Endothelial cell (in vitro differentiated cells): ENCODE measurements around the gene PARD3. TPM values are rescaled to one million over a fixed set of nuclear protein-coding genes. Genes with fewer than 3 reads are reported as not detected.

Source experiments
- DNase-seq: peaks from one replicate; pipeline ENCODE4 v3.0.0; 2021; ENCODE audit warnings: low spot score
- H3K27ac Mint-ChIP-seq: one replicate; pipeline ENCODE4 v1.8.0; 2021; ENCODE audit warnings: mixed read lengths, inconsistent platforms; ENCODE audit not compliant: unreplicated experiment
- H3K27me3 Mint-ChIP-seq: one replicate; pipeline ENCODE4 v1.8.0; 2021; ENCODE audit warnings: mild to moderate bottlenecking, moderate library complexity, mixed read lengths, inconsistent platforms; ENCODE audit not compliant: unreplicated experiment
- H3K36me3 Mint-ChIP-seq: one replicate; pipeline ENCODE4 v1.8.0; 2021; ENCODE audit warnings: mild to moderate bottlenecking, low read depth, mixed read lengths, inconsistent platforms; ENCODE audit not compliant: unreplicated experiment
- H3K4me1 Mint-ChIP-seq: one replicate; pipeline ENCODE4 v1.8.0; 2021; ENCODE audit warnings: mild to moderate bottlenecking, mixed read lengths, inconsistent platforms; ENCODE audit not compliant: unreplicated experiment
- H3K4me3 Mint-ChIP-seq: one replicate; pipeline ENCODE4 v1.8.0; 2021; ENCODE audit warnings: mild to moderate bottlenecking, mixed read lengths, inconsistent platforms; ENCODE audit not compliant: unreplicated experiment
- H3K9me3 Mint-ChIP-seq: one replicate; pipeline ENCODE4 v1.8.0; 2021; ENCODE audit warnings: mixed read lengths, inconsistent platforms; ENCODE audit not compliant: unreplicated experiment
- total RNA-seq: library from RNA; stranded (reverse); fragmentation: NEBNext Ultra II Directional; extraction: Animal tissue kit (Norgen Biotek cat#: 25700); gene quantifications from one replicate; pipeline ENCODE4 v1.2.1, GENCODE V29; 2021; ENCODE audit not compliant: unreplicated experiment
- TF ChIP-seq, protein P1 (sequence below): fragments of 200-600 bp; sonication (generic); IDR thresholded peaks from one replicate; pipeline ENCODE4 v1.5.0; 2021; ENCODE audit warnings: antibody characterized with exemption; ENCODE audit not compliant: unreplicated experiment

PARD3 gene
- total RNA-seq, 1 donor from 2014 or later = 35.2 TPM

DNA sequence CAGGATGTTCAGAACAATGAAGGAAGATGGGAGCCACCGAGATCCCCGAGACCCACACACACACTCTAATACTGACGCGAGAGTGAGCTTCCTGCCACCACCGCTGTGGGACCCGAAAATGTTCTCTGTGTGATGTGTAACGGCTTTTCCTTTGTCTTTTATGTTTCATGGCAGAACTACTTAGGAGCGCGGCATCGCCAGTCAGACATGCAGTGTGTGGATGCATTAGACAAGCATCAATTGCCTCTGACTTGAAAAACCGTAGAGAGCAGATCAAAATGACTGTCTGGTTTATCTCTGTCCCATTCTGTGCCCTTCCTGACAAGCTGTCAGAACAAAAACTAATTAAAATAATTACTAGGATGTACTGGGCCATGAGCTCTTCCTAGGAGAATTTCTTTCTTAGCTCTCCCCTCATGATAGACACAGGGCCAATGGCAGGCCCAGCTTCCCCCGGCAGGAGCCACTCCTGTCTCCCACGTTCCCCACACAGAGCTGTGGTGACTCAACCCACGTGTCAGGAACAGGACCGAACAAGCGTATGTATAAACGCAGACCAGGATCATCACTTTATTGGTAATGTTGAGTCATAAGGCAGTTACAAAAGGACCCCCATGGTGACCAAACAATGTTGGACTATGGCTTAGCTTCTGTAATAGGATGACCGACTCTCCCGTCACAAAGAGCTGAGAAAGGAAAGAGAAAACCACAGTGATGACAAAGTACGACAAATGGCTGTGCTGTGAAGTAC, 705.0 kb downstream of the PARD3 start:
- H3K9me3 Mint-ChIP-seq = no peaks in the 10 kb centered on the region
- H3K27ac Mint-ChIP-seq = no peak overlapping the region
- peaks cover 11% of the 10 kb centered on the region for H3K27me3 Mint-ChIP-seq
- H3K4me3 Mint-ChIP-seq = no peak overlapping the region
- peaks cover 17% of the 10 kb centered on the region for H3K4me1 Mint-ChIP-seq
- TF ChIP-seq, protein P1, sequence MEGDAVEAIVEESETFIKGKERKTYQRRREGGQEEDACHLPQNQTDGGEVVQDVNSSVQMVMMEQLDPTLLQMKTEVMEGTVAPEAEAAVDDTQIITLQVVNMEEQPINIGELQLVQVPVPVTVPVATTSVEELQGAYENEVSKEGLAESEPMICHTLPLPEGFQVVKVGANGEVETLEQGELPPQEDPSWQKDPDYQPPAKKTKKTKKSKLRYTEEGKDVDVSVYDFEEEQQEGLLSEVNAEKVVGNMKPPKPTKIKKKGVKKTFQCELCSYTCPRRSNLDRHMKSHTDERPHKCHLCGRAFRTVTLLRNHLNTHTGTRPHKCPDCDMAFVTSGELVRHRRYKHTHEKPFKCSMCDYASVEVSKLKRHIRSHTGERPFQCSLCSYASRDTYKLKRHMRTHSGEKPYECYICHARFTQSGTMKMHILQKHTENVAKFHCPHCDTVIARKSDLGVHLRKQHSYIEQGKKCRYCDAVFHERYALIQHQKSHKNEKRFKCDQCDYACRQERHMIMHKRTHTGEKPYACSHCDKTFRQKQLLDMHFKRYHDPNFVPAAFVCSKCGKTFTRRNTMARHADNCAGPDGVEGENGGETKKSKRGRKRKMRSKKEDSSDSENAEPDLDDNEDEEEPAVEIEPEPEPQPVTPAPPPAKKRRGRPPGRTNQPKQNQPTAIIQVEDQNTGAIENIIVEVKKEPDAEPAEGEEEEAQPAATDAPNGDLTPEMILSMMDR = no peak
- no peak for DNase-seq
- H3K36me3 Mint-ChIP-seq = peaks cover 17% of the 10 kb centered on the region

DNA sequence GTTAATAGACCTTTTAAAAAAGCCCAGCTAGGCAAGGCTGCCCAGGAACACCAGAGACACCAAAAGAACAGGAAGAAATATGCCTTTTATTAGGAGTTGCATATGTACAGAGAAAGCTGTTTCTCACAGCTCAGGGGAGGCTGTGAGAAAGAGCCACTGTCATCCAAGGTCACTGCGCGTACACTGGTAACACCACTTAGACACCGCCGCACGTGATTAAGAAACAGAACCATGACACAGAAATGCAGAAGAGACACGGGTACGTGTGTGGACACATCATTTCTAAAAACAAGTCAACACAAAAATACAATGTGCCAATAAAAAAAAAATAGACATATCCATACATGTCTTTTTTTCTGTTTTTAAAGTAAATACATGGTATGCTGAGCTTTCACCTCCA, 705.6 kb downstream of the PARD3 start:
- Mint-ChIP-seq H3K4me1 (peaks cover 19% of the 10 kb centered on the region), H3K4me3 (no peak overlapping the region), H3K27ac (no peak overlapping the region), H3K36me3 (peaks cover 17% of the 10 kb centered on the region), H3K27me3 (peaks cover 9% of the 10 kb centered on the region), H3K9me3 (no peaks in the 10 kb centered on the region)
- TF ChIP-seq, protein P1 = no peak
- no peak for DNase-seq

DNA sequence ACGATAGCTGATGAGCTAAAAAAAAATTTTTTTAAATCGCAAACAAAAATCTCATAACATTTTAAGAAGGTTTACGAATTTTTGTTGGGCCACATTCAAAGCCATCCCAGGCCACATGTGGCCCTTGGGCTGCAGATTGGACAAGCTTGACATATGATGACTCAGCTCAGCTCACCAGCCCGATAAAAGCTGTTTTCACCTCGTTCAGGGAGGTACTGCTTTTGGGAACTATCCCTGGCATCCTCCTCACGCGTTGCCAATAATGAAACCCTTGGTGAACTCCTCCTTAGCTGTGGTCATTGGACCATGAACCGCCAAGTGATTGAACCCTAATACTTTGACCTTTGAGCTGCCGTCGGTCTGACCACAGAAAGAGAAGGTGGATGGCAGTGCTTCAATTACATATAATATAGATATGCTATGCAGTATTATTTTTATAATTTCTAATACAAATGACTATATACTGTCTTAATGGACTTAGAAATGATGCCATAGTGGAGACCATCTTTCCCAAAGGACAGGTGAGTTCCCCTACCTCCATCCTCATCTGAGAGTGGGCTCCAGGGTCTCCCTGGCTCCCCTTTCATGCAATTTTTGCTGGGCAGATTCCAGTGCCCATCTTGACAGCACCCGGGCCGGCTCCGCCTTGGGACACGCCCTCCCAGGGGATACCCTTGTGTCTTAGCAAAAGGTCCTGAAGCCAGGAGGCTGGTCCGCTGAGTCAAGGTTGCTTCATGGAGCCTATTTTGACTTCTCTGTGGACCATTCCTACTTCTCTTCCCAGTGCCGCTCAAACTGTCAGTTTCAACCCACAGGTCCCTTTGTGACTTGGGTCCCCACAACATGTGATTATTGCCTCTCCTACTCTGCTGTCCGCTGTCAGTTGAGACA, 707.2 kb downstream of the PARD3 start:
- Mint-ChIP-seq H3K4me1 (peaks cover 10% of the 10 kb centered on the region), H3K4me3 (no peak overlapping the region), H3K36me3 (peaks cover 17% of the 10 kb centered on the region), H3K27me3 (peaks cover 9% of the 10 kb centered on the region), H3K9me3 (no peaks in the 10 kb centered on the region), H3K27ac (no peak overlapping the region)
- TF ChIP-seq, protein P1 = no peak
- DNase-seq = no peak

DNA sequence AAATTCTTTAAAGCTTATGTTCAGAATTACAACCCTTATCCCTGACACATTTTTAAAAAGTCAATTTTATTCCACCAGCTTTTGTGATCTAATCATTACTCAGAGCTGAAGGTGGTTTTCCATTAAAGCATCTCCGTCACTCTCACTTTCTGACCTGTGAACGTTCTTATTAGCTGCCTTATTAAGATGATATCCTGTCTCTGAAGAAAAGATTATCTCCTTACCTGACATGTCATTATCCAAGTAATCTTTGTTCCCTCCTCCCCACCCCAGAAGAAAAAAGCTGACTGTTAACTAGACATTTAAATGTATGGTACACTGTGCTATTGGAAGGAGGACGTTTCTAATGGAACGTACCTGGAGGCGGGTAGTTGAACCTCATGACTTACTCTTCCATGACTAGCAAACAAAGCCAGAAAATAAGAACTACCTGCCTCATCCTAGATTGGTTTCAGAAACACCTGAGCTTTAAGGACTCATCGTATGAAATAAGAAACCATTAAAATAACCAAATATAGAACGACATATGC, 708.7 kb downstream of the PARD3 start:
- Mint-ChIP-seq H3K9me3 (no peaks in the 10 kb centered on the region), H3K27me3 (peaks cover 11% of the 10 kb centered on the region), H3K4me1 (peaks cover 10% of the 10 kb centered on the region), H3K4me3 (no peak overlapping the region), H3K27ac (no peak overlapping the region), H3K36me3 (peaks cover 23% of the 10 kb centered on the region)
- DNase-seq = no peak
- TF ChIP-seq, protein P1 = no peak
